ENCODE results near the gene OR9A2. TPM values are rescaled to one million over a fixed set of nuclear protein-coding genes. Genes with fewer than 3 reads are reported as not detected.

Gene OR9A2
- total RNA-seq, 1 donor from 2014 or later: 1.1 TPM

Other genes with a start within 250 kb of the OR9A2 start
- 55.8 TPM for gene EPHB6, start 172.1 kb downstream of the OR9A2 start, total RNA-seq
- under 0.01 TPM for gene TRPV6, start 141.4 kb downstream of the OR9A2 start, total RNA-seq
- 0.31 TPM for gene TRPV5, start 93.4 kb downstream of the OR9A2 start, total RNA-seq
- not detected for gene LLCFC1, start 87.6 kb downstream of the OR9A2 start, total RNA-seq
- 3.0 TPM for gene KEL, start 64.8 kb downstream of the OR9A2 start, total RNA-seq
- gene OR6V1, start 25.2 kb upstream of the OR9A2 start, total RNA-seq: not detected
- gene PIP, start 104.9 kb upstream of the OR9A2 start, total RNA-seq: not detected
- not detected for gene TAS2R39, start 156.3 kb upstream of the OR9A2 start, total RNA-seq
- not detected for gene TAS2R40, start 194.9 kb upstream of the OR9A2 start, total RNA-seq
- 36.0 TPM for gene GSTK1, start 236.3 kb upstream of the OR9A2 start, total RNA-seq